Fibroblast of lung (primary cell): Measurements from ENCODE around the gene MUSK.

Experiments
- EZH2 ChIP-seq: IDR thresholded peaks from 2 replicates; pipeline ENCODE4 v1.5.1; 2012; ENCODE audit warnings: low read length, control low read depth, mild to moderate bottlenecking; ENCODE audit errors: missing control alignments
- TF ChIP-seq, protein P1 (sequence below), 2 donors: IDR thresholded peaks in 1 of 2; conservative IDR thresholded peaks in 1 of 2; 1 replicate in 1 of 2; 2 replicates in 1 of 2; pipeline ENCODE4 v1.5.1; 2011 to 2012; ENCODE audit warnings: low read length in 2 of 2, control low read depth in 1 of 2, inconsistent platforms in 1 of 2, low read depth in 1 of 2, mild to moderate bottlenecking in 1 of 2

DNA sequence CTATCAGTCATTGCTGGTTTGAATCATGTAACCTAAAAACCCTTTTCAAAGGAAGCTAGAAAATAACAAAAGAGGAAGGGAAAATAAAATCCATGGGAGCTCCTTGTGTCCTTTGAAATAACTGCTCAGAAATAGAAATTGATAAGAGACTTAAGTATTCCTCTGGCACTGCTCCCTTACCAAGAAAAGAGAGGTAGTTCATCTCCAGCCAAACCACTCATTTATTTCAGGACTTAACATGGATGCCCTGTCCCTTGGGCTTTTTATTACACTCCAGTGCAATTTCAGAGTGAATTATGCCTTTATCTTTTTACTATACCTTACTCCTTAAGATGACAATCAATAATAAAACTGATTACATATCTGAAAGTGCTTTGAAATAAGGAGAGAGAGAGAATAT is 61.0 kb downstream of the MUSK start:
- TF ChIP-seq, protein P1, sequence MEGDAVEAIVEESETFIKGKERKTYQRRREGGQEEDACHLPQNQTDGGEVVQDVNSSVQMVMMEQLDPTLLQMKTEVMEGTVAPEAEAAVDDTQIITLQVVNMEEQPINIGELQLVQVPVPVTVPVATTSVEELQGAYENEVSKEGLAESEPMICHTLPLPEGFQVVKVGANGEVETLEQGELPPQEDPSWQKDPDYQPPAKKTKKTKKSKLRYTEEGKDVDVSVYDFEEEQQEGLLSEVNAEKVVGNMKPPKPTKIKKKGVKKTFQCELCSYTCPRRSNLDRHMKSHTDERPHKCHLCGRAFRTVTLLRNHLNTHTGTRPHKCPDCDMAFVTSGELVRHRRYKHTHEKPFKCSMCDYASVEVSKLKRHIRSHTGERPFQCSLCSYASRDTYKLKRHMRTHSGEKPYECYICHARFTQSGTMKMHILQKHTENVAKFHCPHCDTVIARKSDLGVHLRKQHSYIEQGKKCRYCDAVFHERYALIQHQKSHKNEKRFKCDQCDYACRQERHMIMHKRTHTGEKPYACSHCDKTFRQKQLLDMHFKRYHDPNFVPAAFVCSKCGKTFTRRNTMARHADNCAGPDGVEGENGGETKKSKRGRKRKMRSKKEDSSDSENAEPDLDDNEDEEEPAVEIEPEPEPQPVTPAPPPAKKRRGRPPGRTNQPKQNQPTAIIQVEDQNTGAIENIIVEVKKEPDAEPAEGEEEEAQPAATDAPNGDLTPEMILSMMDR (conservative IDR thresholded peaks at IDR 0.05 in 1 of 2, IDR thresholded peaks at IDR 0.05 in 1 of 2; ENCODE audit: low read depth in 1 of 2, low read length in 2 of 2): no peak
- TF ChIP-seq EZH2: no peak
